Activated CD8-positive, alpha-beta T cell treated with anti-CD3 and anti-CD28 coated beads for 36 hours (primary cell): ENCODE data around the gene CSRNP2. TPM values are rescaled to one million over a fixed set of nuclear protein-coding genes. Genes with fewer than 3 reads are reported as not detected.
A peak's percentile ranks its signal among the peaks of the same experiment; 100 is the strongest.

Experiments used
- ATAC-seq: fragments of 200-7000 bp; cut with Tn5 transposase; one replicate; pipeline ENCODE4 v1.10.0; 2021; ENCODE audit warnings: mild to moderate bottlenecking, moderate library complexity
- CTCF ChIA-PET: fragments of 350-600 bp; sonication (Branson Sonifier 250); formaldehyde crosslinking; loops from one replicate; lab custom pipeline; 2021; ENCODE audit warnings: antibody characterized with exemption; lab: Charles Lee
- POLR2A ChIA-PET: fragments of 350-600 bp; sonication (Branson Sonifier 250); formaldehyde crosslinking; loops from one replicate; lab custom pipeline; 2021; ENCODE audit warnings: antibody characterized with exemption; lab: Charles Lee
- DNase-seq: peaks from one replicate; pipeline ENCODE4 v3.0.0-alpha.2; 2020
- H3K27ac Mint-ChIP-seq: one replicate; pipeline ENCODE4 v1.8.0; 2021; ENCODE audit warnings: mild to moderate bottlenecking, mixed read lengths
- H3K27me3 Mint-ChIP-seq: one replicate; pipeline ENCODE4 v1.8.0; 2021; ENCODE audit warnings: mixed read lengths
- H3K36me3 Mint-ChIP-seq: one replicate; pipeline ENCODE4 v1.8.0; 2021; ENCODE audit warnings: low read depth, mixed read lengths
- H3K4me1 Mint-ChIP-seq: one replicate; pipeline ENCODE4 v1.8.0; 2021; ENCODE audit warnings: low read depth, mixed read lengths
- H3K4me3 Mint-ChIP-seq: one replicate; pipeline ENCODE4 v1.8.0; 2021; ENCODE audit warnings: mild to moderate bottlenecking, moderate library complexity, mixed read lengths
- H3K9me3 Mint-ChIP-seq: one replicate; pipeline ENCODE4 v1.8.0; 2021; ENCODE audit warnings: mixed read lengths
- intact Hi-C: fragments of 100-400 bp; cut with micrococcal nuclease; formaldehyde crosslinking; loops from one replicate; pipeline ENCODE4 v1.10.0; 2022
- total RNA-seq, 2 experiments: library from RNA; stranded (reverse); gene quantifications; one replicate each; pipeline ENCODE4 v1.2.3, GENCODE V29; 2021
- TF ChIP-seq, protein P1 (sequence below): fragments of 200-600 bp; IDR thresholded peaks from one replicate; pipeline ENCODE4 v1.8.0; 2022; ENCODE audit warnings: antibody characterized with exemption, mild to moderate bottlenecking

Gene CSRNP2
- total RNA-seq, 2 experiments from 2014 or later: 9.2 to 9.6 TPM

DNA sequence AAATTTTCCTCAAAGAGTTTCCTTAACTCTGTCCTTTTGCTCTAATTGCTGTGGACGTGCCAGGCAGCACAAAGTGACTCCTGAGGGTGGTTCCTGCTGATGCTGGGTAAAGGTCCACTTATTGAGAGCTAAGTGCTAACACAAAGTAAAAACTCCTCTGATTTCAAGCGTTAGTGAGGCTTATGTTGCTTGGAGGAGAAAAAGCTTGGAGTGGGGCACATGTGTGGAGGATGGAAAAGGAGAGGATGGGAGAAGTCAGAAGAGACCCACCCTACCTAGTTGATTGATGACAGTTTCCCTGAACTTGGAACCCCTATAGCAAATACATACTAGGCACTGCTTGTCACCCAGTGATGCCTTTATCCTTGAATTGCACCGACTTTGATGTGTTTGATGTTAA lies 47.1 kb downstream of the CSRNP2 start:
- peaks cover 5% of the 10 kb centered on the region for H3K4me1 Mint-ChIP-seq
- POLR2A ChIA-PET: interaction anchor here (1.4 to 2.5 kb wide), 2 partner anchors 10 to 13 kb away, joined by 3 to 14 read pairs; partner anchors contain the start of gene SLC11A2
- CTCF ChIA-PET: no interaction called here
- intact Hi-C loops: no loop called here
- no peaks in the 10 kb centered on the region for H3K27me3 Mint-ChIP-seq
- DNase-seq (no peak), ATAC-seq (no peak)
- no peak overlapping the region for H3K4me3 Mint-ChIP-seq
- H3K27ac Mint-ChIP-seq: no peak overlapping the region
- TF ChIP-seq, protein P1, sequence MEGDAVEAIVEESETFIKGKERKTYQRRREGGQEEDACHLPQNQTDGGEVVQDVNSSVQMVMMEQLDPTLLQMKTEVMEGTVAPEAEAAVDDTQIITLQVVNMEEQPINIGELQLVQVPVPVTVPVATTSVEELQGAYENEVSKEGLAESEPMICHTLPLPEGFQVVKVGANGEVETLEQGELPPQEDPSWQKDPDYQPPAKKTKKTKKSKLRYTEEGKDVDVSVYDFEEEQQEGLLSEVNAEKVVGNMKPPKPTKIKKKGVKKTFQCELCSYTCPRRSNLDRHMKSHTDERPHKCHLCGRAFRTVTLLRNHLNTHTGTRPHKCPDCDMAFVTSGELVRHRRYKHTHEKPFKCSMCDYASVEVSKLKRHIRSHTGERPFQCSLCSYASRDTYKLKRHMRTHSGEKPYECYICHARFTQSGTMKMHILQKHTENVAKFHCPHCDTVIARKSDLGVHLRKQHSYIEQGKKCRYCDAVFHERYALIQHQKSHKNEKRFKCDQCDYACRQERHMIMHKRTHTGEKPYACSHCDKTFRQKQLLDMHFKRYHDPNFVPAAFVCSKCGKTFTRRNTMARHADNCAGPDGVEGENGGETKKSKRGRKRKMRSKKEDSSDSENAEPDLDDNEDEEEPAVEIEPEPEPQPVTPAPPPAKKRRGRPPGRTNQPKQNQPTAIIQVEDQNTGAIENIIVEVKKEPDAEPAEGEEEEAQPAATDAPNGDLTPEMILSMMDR: no peak
- H3K36me3 Mint-ChIP-seq: no peaks in the 10 kb centered on the region
- no peaks in the 10 kb centered on the region for H3K9me3 Mint-ChIP-seq

DNA sequence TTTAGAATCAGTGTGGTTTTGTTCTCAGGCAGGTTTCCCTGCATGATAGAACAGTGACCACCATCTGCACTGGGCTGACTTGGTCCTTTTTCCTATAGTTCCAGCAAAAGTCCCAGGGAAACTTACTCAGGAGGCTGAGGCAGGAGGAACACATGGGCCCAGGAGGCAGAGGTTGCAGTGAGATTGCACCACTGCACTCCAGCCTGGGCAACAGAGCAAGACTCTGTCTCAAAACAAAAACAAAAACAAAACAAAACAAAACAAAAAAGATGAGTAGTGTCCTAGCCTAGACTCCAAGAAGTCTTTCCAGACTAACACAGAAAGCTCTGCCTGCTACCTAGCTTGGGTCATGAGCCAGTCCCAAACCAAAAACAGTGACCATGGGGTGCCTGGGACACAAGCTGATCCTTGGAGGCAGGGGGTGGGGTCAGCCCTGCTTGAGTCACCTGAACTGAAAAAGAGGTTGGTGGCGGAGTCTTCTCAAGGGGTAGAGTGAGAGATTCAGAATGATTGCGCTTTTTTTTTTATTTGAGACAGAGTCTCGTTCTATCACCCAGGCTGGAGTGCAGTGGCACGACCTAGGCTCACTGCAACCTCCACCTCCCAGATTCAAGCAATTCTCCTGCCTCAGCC lies 49.8 kb downstream of the CSRNP2 start:
- CTCF ChIA-PET: no interaction called here
- intact Hi-C loops: no loop called here
- DNase-seq: no peak
- Mint-ChIP-seq H3K36me3 (no peaks in the 10 kb centered on the region), H3K9me3 (no peaks in the 10 kb centered on the region), H3K4me1 (peaks cover 9% of the 10 kb centered on the region), H3K27me3 (no peaks in the 10 kb centered on the region), H3K4me3 (no peak overlapping the region), H3K27ac (no peak overlapping the region)
- TF ChIP-seq, protein P1: no peak
- POLR2A ChIA-PET: interaction anchor here (0.6 kb wide), 1 partner anchor 15 kb away, joined by 4 read pairs; no protein-coding TSS in a partner anchor
- peak; percentile 39 for ATAC-seq

GRCh38 chr12:51033048-51033447 lies 50.3 kb downstream of the CSRNP2 start:
- Mint-ChIP-seq H3K36me3 (no peaks in the 10 kb centered on the region), H3K27me3 (no peaks in the 10 kb centered on the region), H3K27ac (no peak overlapping the region), H3K9me3 (no peaks in the 10 kb centered on the region), H3K4me3 (no peak overlapping the region), H3K4me1 (peaks cover 7% of the 10 kb centered on the region)
- TF ChIP-seq, protein P1: no peak
- ChIA-PET CTCF (interaction anchor here (0.7 kb wide), 1 partner anchor 207 kb away, joined by 3 read pairs; no protein-coding TSS in a partner anchor), POLR2A (interaction anchor here (0.6 kb wide), 1 partner anchor 16 kb away, joined by 4 read pairs; no protein-coding TSS in a partner anchor)
- intact Hi-C loops: no loop called here
- no peak for ATAC-seq
- DNase-seq: no peak

- POLR2A ChIA-PET: interaction anchor here (1.2 kb wide), 1 partner anchor 15 kb away, joined by 4 read pairs; no protein-coding TSS in a partner anchor
- no peak overlapping the region for H3K27ac Mint-ChIP-seq
- DNase-seq: no peak
These were observed 54.6 kb downstream of the CSRNP2 start for GRCh38 chr12:51028813-51029150.

More at GRCh38 chr12:51028813-51029150, 54.6 kb downstream of the CSRNP2 start:
- TF ChIP-seq, protein P1: no peak
- ATAC-seq: no peak
- no peaks in the 10 kb centered on the region for H3K9me3 Mint-ChIP-seq
- H3K36me3 Mint-ChIP-seq: peaks cover 4% of the 10 kb centered on the region
- no peaks in the 10 kb centered on the region for H3K27me3 Mint-ChIP-seq
- peaks cover 25% of the 10 kb centered on the region for H3K4me1 Mint-ChIP-seq
- no peak overlapping the region for H3K4me3 Mint-ChIP-seq
- CTCF ChIA-PET: interaction anchor here (0.5 to 5.7 kb wide), 11 partner anchors 9 to 1281 kb away, joined by 3 to 38 read pairs (median 4); partner anchors contain the start of gene ATF1
- intact Hi-C loops: loop anchor here (1.0 kb wide), 1 partner anchor 203 kb away; no protein-coding TSS in a partner anchor
